ENCODE results near the gene C1QTNF1.

C1QTNF1 gene

DNA sequence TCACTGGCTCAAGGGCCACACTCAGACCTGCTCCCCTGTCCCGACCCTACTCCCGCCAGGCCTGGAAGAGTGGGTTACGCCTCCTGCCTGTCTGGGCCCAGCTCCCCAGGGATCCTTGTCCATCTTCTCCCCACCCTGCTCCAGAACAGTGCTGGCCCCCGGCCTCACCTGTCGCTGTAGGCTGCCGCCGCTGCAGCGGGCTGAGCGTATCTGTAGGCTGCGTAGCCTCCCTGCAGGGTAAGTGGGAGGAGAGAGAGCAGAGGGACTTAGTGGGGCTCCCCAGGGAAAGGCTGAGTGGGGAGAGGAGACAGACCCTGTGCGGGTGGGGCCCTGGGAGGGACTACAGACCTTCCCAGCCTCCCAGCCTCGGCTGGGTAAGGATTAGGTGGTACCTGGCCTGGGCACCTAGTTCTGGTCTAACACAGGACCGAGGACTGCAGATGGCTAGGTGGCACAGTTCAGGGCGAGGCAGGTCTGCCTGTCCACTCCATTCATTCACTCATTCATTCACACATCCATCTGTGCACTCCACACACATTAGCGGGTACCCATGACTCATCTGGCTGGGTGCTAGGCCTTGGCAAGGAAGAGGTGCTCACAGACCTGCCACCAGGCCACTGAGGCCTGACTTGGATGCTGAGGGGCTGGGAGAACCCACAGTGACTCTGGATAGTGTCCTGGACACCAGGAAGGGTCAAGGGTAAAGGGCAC is 71.5 kb downstream of the C1QTNF1 start:
- TF ChIP-seq, protein P1, sequence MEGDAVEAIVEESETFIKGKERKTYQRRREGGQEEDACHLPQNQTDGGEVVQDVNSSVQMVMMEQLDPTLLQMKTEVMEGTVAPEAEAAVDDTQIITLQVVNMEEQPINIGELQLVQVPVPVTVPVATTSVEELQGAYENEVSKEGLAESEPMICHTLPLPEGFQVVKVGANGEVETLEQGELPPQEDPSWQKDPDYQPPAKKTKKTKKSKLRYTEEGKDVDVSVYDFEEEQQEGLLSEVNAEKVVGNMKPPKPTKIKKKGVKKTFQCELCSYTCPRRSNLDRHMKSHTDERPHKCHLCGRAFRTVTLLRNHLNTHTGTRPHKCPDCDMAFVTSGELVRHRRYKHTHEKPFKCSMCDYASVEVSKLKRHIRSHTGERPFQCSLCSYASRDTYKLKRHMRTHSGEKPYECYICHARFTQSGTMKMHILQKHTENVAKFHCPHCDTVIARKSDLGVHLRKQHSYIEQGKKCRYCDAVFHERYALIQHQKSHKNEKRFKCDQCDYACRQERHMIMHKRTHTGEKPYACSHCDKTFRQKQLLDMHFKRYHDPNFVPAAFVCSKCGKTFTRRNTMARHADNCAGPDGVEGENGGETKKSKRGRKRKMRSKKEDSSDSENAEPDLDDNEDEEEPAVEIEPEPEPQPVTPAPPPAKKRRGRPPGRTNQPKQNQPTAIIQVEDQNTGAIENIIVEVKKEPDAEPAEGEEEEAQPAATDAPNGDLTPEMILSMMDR (IDR thresholded peaks at IDR 0.05; ENCODE audit: control insufficient read depth, extremely low read depth, insufficient read depth) = no peak
- no peak overlapping the region for H3K4me3 ChIP-seq (ENCODE audit: low read depth, low read length)
- DNase-seq (ENCODE audit: low read depth) = no peak

DNA sequence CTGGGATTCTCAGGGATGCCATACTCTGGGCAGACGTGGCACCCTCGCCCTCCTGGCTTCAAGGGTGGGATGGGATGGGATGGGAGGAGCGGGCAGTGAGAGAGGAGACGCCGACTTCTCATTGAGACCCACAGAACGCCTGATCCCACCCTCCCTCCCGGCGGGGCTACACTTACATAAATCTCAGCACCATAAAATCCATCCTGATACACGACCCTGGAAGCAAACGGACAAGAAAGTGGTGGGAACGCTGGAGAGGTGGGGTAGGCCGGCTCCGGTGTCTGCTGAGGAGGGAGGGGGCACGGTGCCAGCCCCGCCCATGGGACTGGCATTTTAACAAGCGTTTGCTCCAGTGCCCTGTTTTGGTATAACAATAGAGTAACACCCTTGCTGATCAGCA is 72.5 kb downstream of the C1QTNF1 start:
- TF ChIP-seq, protein P1 (IDR thresholded peaks at IDR 0.05; ENCODE audit: control insufficient read depth, extremely low read depth, insufficient read depth) = no peak

DNA sequence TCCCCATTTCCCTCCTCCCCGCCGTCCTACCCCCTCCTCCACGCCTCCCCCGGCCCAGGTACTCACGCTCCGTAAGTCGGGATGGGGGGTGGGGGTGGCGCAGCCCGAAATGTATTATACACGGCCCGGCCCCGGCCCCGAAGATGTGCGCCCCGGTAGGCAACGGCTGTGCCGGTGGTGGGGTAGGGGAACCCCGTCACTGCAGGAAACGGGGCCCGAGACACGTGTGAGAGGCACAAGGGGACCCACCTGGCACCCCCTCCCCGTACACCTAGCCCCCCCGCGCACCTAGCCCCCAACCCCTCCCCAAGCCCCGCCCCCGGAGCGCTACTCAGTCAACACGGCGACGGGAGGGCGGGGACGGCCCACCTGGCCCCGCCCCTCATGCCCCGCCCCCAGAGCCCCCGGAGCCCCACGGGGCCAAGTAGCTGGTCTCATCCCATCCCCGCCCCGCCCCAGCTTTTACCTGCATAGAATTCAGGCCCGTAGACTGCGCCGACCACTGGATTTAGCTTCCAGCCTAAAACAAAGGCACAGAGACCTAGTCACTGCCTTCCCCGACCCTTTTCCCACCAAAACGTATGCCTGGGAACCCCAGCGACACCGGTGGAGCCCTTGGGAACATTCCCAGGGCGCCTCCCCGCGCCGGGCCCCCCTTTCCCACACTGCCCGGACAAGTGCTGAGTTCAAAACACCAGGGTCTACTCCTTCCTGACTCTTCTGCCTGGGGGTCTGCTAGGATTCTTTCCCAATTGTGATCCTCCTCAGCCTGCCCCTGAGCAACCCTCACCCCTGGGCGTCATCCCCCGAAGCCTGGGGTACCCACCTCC is 73.5 kb downstream of the C1QTNF1 start:
- TF ChIP-seq, protein P1 (IDR thresholded peaks at IDR 0.05; ENCODE audit: control insufficient read depth, extremely low read depth, insufficient read depth) = no peak
- DNase-seq (ENCODE audit: low read depth) = no peak
- no peak overlapping the region for H3K4me3 ChIP-seq (ENCODE audit: low read depth, low read length)

More for the DNA sequence above, 72.5 kb downstream of the C1QTNF1 start:
- DNase-seq (ENCODE audit: low read depth) = no peak
- H3K4me3 ChIP-seq (ENCODE audit: low read depth, low read length) = no peak overlapping the region

DNA sequence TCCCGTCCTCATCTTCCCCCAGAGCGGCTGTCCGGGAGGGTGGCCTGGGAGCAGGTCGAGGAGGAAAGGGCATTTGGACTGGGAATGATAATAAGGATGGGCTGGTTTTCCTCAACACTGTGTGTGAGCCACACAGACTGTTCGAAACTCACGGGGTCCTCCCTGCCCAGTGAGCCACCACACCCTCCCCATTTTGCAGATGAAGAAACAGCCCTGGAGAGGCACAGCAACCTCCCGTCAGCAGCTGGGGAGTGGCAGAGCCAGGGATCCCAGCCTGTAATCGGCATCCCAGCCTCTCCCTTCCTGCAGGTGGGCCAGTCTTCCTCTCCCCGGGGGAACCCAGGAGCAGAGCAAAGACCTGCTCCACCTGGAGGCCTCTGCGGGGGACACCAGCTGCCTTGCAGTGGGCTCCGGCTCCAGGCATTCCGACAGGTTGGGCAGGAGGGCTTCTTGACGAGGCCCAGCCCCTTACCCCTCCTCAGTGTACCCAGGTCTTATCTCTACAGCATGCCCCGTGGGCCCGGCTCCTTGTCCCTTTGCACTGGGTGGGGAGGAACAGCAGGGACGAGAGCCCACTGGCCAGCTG is 74.4 kb downstream of the C1QTNF1 start:
- TF ChIP-seq, protein P1 (IDR thresholded peaks at IDR 0.05; ENCODE audit: control insufficient read depth, extremely low read depth, insufficient read depth) = no peak
- DNase-seq (ENCODE audit: low read depth) = no peak
- H3K4me3 ChIP-seq (ENCODE audit: low read depth, low read length) = no peak overlapping the region

Data from LNCaP clone FGC (cell line).